HG03097 (cell line): ENCODE data around the gene SMARCB1.

Experiments
- ATAC-seq: cut with Tn5 transposase; IDR thresholded peaks from one replicate; pipeline ENCODE4 v1.9.1; 2021; ENCODE audit not compliant: unreplicated experiment, low FRiP score

Gene SMARCB1

DNA sequence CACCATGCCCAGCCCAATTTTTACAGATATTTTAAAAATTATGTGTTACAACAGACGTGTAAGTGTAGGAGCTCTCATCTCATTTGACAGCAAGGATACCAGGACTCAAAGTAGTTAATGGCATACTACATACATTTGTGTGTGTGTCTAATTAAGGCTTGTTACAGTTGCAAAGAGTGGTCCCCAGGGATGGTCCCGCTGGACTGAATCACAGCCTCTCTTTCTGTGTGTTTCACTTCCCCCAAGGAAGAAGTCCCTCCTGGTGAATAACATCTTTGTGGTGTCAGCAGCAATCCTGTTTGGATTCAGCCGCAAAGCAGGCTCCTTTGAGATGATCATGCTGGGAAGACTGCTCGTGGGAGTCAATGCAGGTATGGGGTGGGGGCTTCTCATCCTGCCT is 88.1 kb downstream of the SMARCB1 start:
- ATAC-seq = no peak

DNA sequence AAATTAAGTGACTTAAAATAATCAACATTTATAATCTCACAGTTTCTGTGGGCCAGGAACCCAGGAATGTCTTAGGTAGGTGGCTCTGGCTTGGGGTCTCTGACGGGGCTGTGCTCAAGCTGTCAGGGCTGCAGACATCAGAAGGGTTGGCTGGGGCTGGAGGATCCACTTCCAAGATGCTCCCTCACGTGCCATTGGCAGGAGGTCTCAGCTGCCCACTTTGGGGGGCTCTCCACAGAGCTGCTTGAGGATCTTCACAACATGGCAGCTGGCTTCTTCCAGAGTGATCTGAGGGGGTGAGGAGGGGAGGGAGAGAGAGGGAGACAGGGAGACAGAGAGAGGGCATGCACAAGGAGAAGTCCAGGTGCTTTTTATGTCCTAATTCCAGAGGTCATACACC is 89.0 kb downstream of the SMARCB1 start:
- no peak for ATAC-seq

DNA sequence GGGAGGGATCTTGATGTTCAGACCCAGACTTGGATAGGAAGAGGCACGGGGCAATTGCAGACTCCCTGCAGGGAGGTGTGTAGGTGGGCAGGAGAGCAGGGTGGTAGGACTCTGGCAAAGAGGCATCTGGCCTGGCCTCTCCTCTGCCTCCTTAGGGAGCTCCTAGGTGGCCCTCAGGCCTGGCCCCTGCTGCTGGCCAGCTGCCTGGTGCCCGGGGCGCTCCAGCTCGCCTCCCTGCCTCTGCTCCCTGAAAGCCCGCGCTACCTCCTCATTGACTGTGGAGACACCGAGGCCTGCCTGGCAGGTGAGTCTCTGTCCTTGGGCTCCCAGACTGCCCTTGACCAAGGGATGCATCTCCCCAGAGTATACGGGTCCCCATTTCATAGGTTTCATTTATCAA is 90.8 kb downstream of the SMARCB1 start:
- no peak for ATAC-seq

DNA sequence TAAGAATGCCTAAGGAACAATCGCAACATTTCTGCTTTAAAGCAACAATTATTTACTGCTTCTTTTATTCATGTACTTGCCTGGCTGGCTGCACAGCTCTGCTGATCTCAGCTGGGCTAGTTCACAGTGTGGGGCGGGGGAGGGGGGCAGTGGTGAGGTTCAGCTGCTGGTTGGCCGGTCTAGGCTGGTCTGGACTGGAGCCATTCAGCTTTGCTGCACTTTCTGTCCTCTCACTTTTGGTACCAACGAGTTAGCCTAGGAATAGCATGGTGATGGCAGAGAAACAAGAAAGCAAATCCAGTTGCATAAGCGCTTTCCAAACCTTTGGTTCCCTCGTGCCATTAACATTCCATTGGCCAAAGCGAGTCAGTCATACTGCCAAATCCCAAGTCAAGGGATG is 91.5 kb downstream of the SMARCB1 start:
- no peak for ATAC-seq

DNA sequence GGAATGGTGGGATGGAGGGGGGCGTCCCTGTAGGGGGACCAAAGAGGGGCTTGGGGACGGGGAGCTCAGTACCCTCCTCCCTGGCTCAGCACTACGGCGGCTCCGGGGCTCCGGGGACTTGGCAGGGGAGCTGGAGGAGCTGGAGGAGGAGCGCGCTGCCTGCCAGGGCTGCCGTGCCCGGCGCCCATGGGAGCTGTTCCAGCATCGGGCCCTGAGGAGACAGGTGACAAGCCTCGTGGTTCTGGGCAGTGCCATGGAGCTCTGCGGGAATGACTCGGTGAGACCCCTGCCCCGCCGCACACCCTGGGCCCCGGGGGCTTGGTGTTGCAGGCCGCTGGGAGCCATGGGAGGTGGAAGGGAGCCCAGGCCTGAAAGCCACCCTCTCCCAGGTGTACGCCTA is 95.6 kb downstream of the SMARCB1 start:
- ATAC-seq = no peak

DNA sequence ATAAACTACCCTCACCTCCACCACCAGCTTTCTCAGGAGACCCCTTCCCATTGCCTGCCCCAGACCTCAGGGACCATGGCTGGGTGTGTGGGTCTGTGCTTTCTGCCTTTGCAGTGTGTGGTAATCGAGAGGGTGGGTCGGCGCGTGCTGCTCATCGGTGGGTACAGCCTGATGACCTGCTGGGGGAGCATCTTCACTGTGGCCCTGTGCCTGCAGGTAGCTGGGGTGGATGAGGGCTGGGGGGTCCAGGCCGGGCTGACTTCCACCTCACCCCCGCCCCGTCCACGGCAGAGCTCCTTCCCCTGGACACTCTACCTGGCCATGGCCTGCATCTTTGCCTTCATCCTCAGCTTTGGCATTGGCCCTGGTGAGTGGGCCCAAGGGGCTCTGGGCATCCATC is 96.9 kb downstream of the SMARCB1 start:
- no peak for ATAC-seq

DNA sequence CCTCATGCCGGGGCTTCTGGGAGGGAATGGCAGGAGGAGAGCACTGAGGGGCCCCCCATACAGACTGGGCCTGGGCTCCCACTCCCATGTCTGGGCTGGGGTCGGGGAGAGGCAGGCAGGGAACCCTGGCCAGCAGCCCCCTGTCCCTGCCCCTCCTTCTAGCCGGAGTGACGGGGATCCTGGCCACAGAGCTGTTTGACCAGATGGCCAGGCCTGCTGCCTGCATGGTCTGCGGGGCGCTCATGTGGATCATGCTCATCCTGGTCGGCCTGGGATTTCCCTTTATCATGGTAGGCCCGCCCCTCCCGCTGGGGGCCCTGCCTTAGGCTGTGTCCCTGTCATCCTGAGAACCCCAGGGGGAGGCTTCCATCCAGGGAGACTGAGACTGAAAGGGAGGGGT is 97.4 kb downstream of the SMARCB1 start:
- ATAC-seq = no peak
